GM23338 (cell line): ENCODE results near the gene MCTP2. TPM values are rescaled to one million over a fixed set of nuclear protein-coding genes. Genes with fewer than 3 reads are reported as not detected.

Experiments
- ATAC-seq: fragments of 200-7000 bp; cut with Tn5 transposase; 3 replicates; pipeline ENCODE4 v1.9.1; 2020
- DNase-seq: peaks from one replicate; pipeline ENCODE4 v3.0.0-alpha.2; 2015; ENCODE audit warnings: low spot score
- H2AFZ ChIP-seq: fragments of 200-600 bp; sonication (generic); 2 replicates; pipeline ENCODE4 v1.8.0; 2016; ENCODE audit warnings: antibody characterized with exemption, mild to moderate bottlenecking, moderate library complexity
- H3F3A ChIP-seq: fragments of 200-600 bp; sonication (generic); replicated peaks from 2 replicates; pipeline ENCODE4 v1.8.0; 2017; ENCODE audit warnings: antibody characterized with exemption, mixed run types, low read depth
- H3K27ac ChIP-seq: fragments of 200-600 bp; sonication (generic); 2 replicates; pipeline ENCODE4 v1.6.1; 2016; ENCODE audit warnings: low read depth
- H3K27me3 ChIP-seq: fragments of 200-600 bp; sonication (generic); 2 replicates; pipeline ENCODE4 v1.8.0; 2016; ENCODE audit warnings: mild to moderate bottlenecking, mixed run types, moderate library complexity; ENCODE audit not compliant: insufficient read depth
- H3K36me3 ChIP-seq: fragments of 200-600 bp; sonication (generic); 2 replicates; pipeline ENCODE4 v1.8.0; 2016; ENCODE audit warnings: mild to moderate bottlenecking; ENCODE audit not compliant: insufficient read depth
- H3K4me1 ChIP-seq: fragments of 200-600 bp; sonication (generic); 2 replicates; pipeline ENCODE4 v1.8.0; 2016; ENCODE audit warnings: mild to moderate bottlenecking, moderate library complexity; ENCODE audit not compliant: insufficient read depth
- H3K4me2 ChIP-seq: fragments of 200-600 bp; sonication (generic); 2 replicates; pipeline ENCODE4 v1.7.1; 2017; ENCODE audit warnings: mixed run types
- H3K4me3 ChIP-seq: fragments of 200-600 bp; sonication (generic); 2 replicates; pipeline ENCODE4 v1.6.1; 2016; ENCODE audit warnings: mixed run types
- H3K79me2 ChIP-seq: fragments of 200-600 bp; sonication (generic); replicated peaks from 2 replicates; pipeline ENCODE4 v1.8.0; 2017; ENCODE audit warnings: mild to moderate bottlenecking; ENCODE audit not compliant: insufficient read depth
- H3K9me2 ChIP-seq: fragments of 200-600 bp; sonication (generic); 2 replicates; pipeline ENCODE4 v1.8.0; 2017; ENCODE audit not compliant: insufficient read depth
- H4K20me1 ChIP-seq: fragments of 200-600 bp; sonication (generic); replicated peaks from 2 replicates; pipeline ENCODE4 v1.8.0; 2017; ENCODE audit warnings: mild to moderate bottlenecking; ENCODE audit not compliant: insufficient read depth
- H3K27ac Mint-ChIP-seq: 2 replicates; pipeline ENCODE4 v1.8.0; 2020; ENCODE audit warnings: inconsistent platforms, mild to moderate bottlenecking, moderate library complexity, mixed read lengths
- H3K27me3 Mint-ChIP-seq: 3 replicates; pipeline ENCODE4 v1.8.0; 2022; ENCODE audit warnings: low read depth, mild to moderate bottlenecking, moderate library complexity, mixed read lengths, inconsistent platforms; ENCODE audit not compliant: insufficient read depth, poor library complexity
- H3K36me3 Mint-ChIP-seq: 3 replicates; pipeline ENCODE4 v1.8.0; 2021; ENCODE audit warnings: low read depth, mild to moderate bottlenecking, inconsistent platforms, moderate library complexity, mixed read lengths
- H3K4me1 Mint-ChIP-seq: 3 replicates; pipeline ENCODE4 v1.8.0; 2020; ENCODE audit warnings: mild to moderate bottlenecking, inconsistent platforms, mixed read lengths
- H3K4me3 Mint-ChIP-seq: 3 replicates; pipeline ENCODE4 v1.8.0; 2021; ENCODE audit warnings: moderate library complexity, mild to moderate bottlenecking, inconsistent platforms, mixed read lengths
- H3K9me3 Mint-ChIP-seq: 3 replicates; pipeline ENCODE4 v1.8.0; 2020; ENCODE audit warnings: moderate library complexity, mild to moderate bottlenecking, inconsistent platforms, mixed read lengths
- CREB1 ChIP-seq: fragments of 250-450 bp; sonication (Bioruptor Pico); IDR thresholded peaks from 2 replicates; pipeline ENCODE4 v1.5.0; 2020; ENCODE audit warnings: low read depth, mild to moderate bottlenecking, moderate library complexity
- EZH2 ChIP-seq: fragments of 200-600 bp; sonication (generic); IDR thresholded peaks from one replicate; pipeline ENCODE4 v1.8.0; 2017; ENCODE audit warnings: antibody characterized with exemption, mild to moderate bottlenecking, low read depth; ENCODE audit not compliant: unreplicated experiment
- EZH2phosphoT487 ChIP-seq: fragments of 200-600 bp; sonication (generic); IDR thresholded peaks from one replicate; pipeline ENCODE4 v1.8.1; 2018; ENCODE audit warnings: antibody characterized with exemption; ENCODE audit not compliant: unreplicated experiment
- JUNB ChIP-seq: IDR thresholded peaks from one replicate; pipeline ENCODE4 v1.6.1; 2016; ENCODE audit warnings: antibody characterized with exemption; ENCODE audit not compliant: unreplicated experiment
- NANOG ChIP-seq: IDR thresholded peaks from 2 replicates; pipeline ENCODE4 v1.6.1; 2016; ENCODE audit warnings: antibody characterized with exemption, borderline replicate concordance
- POLR2AphosphoS5 ChIP-seq: IDR thresholded peaks from 2 replicates; pipeline ENCODE4 v1.6.1; 2016; ENCODE audit warnings: antibody characterized with exemption, low read depth
- STAT1 ChIP-seq: IDR thresholded peaks from one replicate; pipeline ENCODE4 v1.6.1; 2016; ENCODE audit warnings: antibody characterized with exemption; ENCODE audit not compliant: unreplicated experiment
- ZNF114 ChIP-seq: fragments of 250-450 bp; sonication (Bioruptor Pico); IDR thresholded peaks from 2 replicates; pipeline ENCODE4 v1.5.0; 2020; ENCODE audit warnings: mild to moderate bottlenecking, moderate library complexity
- ZNF331 ChIP-seq: fragments of 250-450 bp; sonication (Bioruptor Pico); IDR thresholded peaks from 2 replicates; pipeline ENCODE4 v1.5.0; 2020; ENCODE audit warnings: low read depth, mild to moderate bottlenecking, moderate library complexity
- polyA plus RNA-seq: library from polyadenylated mRNA; unstranded; fragments of >200 nt; fragmentation: Nextera tagmentation; extraction: Ambion mirVana; gene quantifications from 2 replicates; pipeline ENCODE4 v1.2.1, GENCODE V29; 2016
- total RNA-seq: library from RNA; depleted of rRNA; stranded (reverse); fragments of >200 nt; shearing (Covaris generic); gene quantifications from 2 replicates; pipeline ENCODE4 v1.2.3, GENCODE V29; 2014
- TF ChIP-seq, protein P1 (sequence below): IDR thresholded peaks from one replicate; pipeline ENCODE4 v1.6.1; 2018; ENCODE audit warnings: antibody characterized with exemption; ENCODE audit not compliant: unreplicated experiment
- TF ChIP-seq, protein P2 (sequence below), 2 experiments: fragments of 200-600 bp in 1 of 2; sonication (generic) in 1 of 2; conservative IDR thresholded peaks; 2 replicates each; pipeline versions ENCODE4 v1.5.1 to v1.6.1; 2016 to 2017; ENCODE audit warnings: antibody characterized with exemption in 2 of 2, low read depth in 2 of 2, mild to moderate bottlenecking in 2 of 2, moderate library complexity in 1 of 2
- TF ChIP-seq, protein P3 (sequence below): fragments of 250-450 bp; sonication (Bioruptor Pico); IDR thresholded peaks from 2 replicates; pipeline ENCODE4 v1.5.0; 2020; ENCODE audit warnings: mild to moderate bottlenecking, moderate library complexity
- TF ChIP-seq, protein P4 (sequence below): IDR thresholded peaks from 2 replicates; pipeline ENCODE4 v1.6.1; 2016; ENCODE audit warnings: antibody characterized with exemption

MCTP2 gene
- total and polyA plus RNA-seq, 2 experiments from 2014 or later: 1.8 to 5.5 TPM

DNA sequence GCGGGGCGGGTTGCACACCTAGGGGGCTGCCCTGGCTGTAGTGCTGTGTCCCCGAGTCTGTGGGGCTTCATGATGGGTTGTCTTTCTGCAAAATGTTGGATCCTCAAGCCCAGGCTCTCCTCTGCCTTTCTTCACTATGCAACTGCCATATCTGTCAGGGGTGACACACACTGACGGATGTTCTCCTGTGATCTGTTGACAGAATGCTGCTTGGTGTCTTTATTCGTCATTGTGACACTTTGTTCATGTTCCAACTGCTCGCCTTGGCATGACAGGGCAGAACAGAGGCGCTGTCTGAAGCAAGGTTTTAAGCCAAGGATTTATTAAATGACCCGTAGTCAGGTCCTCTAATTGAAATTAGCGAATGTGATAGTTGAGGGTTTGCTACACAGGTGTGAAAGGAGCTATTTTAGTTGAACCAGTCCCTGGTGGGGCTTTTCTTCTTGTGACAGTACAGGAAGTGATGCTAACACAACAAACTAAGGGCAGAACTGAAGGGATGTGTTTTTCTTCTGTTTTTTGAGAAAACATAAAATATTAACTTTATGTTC lies 173.4 kb downstream of the MCTP2 start:
- H3K27ac ChIP-seq: no peak overlapping the region
- no peak for DNase-seq
- no peaks in the 10 kb centered on the region for H3K36me3 ChIP-seq
- H3K4me3 Mint-ChIP-seq: no peak overlapping the region
- no peak for TF ChIP-seq EZH2phosphoT487
- TF ChIP-seq, protein P1, sequence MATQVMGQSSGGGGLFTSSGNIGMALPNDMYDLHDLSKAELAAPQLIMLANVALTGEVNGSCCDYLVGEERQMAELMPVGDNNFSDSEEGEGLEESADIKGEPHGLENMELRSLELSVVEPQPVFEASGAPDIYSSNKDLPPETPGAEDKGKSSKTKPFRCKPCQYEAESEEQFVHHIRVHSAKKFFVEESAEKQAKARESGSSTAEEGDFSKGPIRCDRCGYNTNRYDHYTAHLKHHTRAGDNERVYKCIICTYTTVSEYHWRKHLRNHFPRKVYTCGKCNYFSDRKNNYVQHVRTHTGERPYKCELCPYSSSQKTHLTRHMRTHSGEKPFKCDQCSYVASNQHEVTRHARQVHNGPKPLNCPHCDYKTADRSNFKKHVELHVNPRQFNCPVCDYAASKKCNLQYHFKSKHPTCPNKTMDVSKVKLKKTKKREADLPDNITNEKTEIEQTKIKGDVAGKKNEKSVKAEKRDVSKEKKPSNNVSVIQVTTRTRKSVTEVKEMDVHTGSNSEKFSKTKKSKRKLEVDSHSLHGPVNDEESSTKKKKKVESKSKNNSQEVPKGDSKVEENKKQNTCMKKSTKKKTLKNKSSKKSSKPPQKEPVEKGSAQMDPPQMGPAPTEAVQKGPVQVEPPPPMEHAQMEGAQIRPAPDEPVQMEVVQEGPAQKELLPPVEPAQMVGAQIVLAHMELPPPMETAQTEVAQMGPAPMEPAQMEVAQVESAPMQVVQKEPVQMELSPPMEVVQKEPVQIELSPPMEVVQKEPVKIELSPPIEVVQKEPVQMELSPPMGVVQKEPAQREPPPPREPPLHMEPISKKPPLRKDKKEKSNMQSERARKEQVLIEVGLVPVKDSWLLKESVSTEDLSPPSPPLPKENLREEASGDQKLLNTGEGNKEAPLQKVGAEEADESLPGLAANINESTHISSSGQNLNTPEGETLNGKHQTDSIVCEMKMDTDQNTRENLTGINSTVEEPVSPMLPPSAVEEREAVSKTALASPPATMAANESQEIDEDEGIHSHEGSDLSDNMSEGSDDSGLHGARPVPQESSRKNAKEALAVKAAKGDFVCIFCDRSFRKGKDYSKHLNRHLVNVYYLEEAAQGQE: no peak
- no peak for TF ChIP-seq CREB1
- no peak for TF ChIP-seq ZNF331 (CRISPR knock-in tag)
- no peak for TF ChIP-seq STAT1
- TF ChIP-seq NANOG: no peak
- TF ChIP-seq JUNB: no peak
- TF ChIP-seq, protein P2, sequence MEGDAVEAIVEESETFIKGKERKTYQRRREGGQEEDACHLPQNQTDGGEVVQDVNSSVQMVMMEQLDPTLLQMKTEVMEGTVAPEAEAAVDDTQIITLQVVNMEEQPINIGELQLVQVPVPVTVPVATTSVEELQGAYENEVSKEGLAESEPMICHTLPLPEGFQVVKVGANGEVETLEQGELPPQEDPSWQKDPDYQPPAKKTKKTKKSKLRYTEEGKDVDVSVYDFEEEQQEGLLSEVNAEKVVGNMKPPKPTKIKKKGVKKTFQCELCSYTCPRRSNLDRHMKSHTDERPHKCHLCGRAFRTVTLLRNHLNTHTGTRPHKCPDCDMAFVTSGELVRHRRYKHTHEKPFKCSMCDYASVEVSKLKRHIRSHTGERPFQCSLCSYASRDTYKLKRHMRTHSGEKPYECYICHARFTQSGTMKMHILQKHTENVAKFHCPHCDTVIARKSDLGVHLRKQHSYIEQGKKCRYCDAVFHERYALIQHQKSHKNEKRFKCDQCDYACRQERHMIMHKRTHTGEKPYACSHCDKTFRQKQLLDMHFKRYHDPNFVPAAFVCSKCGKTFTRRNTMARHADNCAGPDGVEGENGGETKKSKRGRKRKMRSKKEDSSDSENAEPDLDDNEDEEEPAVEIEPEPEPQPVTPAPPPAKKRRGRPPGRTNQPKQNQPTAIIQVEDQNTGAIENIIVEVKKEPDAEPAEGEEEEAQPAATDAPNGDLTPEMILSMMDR (conservative IDR thresholded peaks at IDR 0.05; ENCODE audit: low read depth in 2 of 2): no peak
- TF ChIP-seq, protein P3, sequence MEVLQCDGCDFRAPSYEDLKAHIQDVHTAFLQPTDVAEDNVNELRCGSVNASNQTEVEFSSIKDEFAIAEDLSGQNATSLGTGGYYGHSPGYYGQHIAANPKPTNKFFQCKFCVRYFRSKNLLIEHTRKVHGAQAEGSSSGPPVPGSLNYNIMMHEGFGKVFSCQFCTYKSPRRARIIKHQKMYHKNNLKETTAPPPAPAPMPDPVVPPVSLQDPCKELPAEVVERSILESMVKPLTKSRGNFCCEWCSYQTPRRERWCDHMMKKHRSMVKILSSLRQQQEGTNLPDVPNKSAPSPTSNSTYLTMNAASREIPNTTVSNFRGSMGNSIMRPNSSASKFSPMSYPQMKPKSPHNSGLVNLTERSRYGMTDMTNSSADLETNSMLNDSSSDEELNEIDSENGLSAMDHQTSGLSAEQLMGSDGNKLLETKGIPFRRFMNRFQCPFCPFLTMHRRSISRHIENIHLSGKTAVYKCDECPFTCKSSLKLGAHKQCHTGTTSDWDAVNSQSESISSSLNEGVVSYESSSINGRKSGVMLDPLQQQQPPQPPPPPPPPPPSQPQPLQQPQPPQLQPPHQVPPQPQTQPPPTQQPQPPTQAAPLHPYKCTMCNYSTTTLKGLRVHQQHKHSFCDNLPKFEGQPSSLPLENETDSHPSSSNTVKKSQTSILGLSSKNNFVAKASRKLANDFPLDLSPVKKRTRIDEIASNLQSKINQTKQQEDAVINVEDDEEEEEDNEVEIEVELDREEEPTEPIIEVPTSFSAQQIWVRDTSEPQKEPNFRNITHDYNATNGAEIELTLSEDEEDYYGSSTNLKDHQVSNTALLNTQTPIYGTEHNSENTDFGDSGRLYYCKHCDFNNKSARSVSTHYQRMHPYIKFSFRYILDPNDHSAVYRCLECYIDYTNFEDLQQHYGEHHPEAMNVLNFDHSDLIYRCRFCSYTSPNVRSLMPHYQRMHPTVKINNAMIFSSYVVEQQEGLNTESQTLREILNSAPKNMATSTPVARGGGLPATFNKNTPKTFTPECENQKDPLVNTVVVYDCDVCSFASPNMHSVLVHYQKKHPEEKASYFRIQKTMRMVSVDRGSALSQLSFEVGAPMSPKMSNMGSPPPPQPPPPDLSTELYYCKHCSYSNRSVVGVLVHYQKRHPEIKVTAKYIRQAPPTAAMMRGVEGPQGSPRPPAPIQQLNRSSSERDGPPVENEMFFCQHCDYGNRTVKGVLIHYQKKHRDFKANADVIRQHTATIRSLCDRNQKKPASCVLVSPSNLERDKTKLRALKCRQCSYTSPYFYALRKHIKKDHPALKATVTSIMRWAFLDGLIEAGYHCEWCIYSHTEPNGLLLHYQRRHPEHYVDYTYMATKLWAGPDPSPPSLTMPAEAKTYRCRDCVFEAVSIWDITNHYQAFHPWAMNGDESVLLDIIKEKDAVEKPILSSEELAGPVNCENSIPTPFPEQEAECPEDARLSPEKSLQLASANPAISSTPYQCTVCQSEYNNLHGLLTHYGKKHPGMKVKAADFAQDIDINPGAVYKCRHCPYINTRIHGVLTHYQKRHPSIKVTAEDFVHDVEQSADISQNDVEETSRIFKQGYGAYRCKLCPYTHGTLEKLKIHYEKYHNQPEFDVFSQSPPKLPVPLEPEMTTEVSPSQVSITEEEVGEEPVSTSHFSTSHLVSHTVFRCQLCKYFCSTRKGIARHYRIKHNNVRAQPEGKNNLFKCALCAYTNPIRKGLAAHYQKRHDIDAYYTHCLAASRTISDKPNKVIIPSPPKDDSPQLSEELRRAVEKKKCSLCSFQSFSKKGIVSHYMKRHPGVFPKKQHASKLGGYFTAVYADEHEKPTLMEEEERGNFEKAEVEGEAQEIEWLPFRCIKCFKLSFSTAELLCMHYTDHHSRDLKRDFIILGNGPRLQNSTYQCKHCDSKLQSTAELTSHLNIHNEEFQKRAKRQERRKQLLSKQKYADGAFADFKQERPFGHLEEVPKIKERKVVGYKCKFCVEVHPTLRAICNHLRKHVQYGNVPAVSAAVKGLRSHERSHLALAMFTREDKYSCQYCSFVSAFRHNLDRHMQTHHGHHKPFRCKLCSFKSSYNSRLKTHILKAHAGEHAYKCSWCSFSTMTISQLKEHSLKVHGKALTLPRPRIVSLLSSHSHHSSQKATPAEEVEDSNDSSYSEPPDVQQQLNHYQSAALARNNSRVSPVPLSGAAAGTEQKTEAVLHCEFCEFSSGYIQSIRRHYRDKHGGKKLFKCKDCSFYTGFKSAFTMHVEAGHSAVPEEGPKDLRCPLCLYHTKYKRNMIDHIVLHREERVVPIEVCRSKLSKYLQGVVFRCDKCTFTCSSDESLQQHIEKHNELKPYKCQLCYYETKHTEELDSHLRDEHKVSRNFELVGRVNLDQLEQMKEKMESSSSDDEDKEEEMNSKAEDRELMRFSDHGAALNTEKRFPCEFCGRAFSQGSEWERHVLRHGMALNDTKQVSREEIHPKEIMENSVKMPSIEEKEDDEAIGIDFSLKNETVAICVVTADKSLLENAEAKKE (CRISPR knock-in tag): no peak
- no peak for TF ChIP-seq EZH2
- no peak for TF ChIP-seq ZNF114 (CRISPR knock-in tag)
- TF ChIP-seq, protein P4, sequence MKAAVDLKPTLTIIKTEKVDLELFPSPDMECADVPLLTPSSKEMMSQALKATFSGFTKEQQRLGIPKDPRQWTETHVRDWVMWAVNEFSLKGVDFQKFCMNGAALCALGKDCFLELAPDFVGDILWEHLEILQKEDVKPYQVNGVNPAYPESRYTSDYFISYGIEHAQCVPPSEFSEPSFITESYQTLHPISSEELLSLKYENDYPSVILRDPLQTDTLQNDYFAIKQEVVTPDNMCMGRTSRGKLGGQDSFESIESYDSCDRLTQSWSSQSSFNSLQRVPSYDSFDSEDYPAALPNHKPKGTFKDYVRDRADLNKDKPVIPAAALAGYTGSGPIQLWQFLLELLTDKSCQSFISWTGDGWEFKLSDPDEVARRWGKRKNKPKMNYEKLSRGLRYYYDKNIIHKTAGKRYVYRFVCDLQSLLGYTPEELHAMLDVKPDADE: no peak
- TF ChIP-seq POLR2AphosphoS5: no peak
- H3K27me3 ChIP-seq: no peaks in the 10 kb centered on the region
- H3K36me3 Mint-ChIP-seq: no peaks in the 10 kb centered on the region; the same call in 2 of the 3 replicates
- no peak overlapping the region for H3K4me3 ChIP-seq
- H2AFZ ChIP-seq: no peak overlapping the region
- no peak overlapping the region for H3K27ac Mint-ChIP-seq
- peaks cover 6% of the 10 kb centered on the region; the same call in 1 of the 2 replicates for H3K9me2 ChIP-seq
- H3F3A ChIP-seq: no peaks in the 10 kb centered on the region
- H3K4me1 Mint-ChIP-seq: peaks cover 22% of the 10 kb centered on the region
- H3K9me3 Mint-ChIP-seq: no peaks in the 10 kb centered on the region
- H3K27me3 Mint-ChIP-seq: peaks cover 1% of the 10 kb centered on the region
- H4K20me1 ChIP-seq: no peaks in the 10 kb centered on the region
- H3K4me2 ChIP-seq: no peak overlapping the region
- H3K4me1 ChIP-seq: peaks cover 21% of the 10 kb centered on the region
- no peaks in the 10 kb centered on the region for H3K79me2 ChIP-seq
- no peak for ATAC-seq
